ENCODE measurements around the gene OOSP1. TPM values are rescaled to one million over a fixed set of nuclear protein-coding genes. Genes with fewer than 3 reads are reported as not detected.
"Not testable (repeated sequence)": the region's sequence is repeated elsewhere in the genome, so short reads cannot be mapped to it uniquely, and the experiment has no call there.

OOSP1 gene
- total RNA-seq, 1 donor from 2014 or later: 1.6 TPM

GRCh38 chr11:59960502-59961381 is 22.5 kb downstream of the OOSP1 start:
- DNase-seq: no peak

GRCh38 chr11:59962107-59962482 is 23.9 kb downstream of the OOSP1 start:
- no peak for DNase-seq

GRCh38 chr11:59963733-59964132 is 25.5 kb downstream of the OOSP1 start, which contains the start of gene OOSP4A:
TSS of gene OOSP4A (plus strand) at chr11:59964033. CDS start at chr11:59964033, 0 bp downstream.
- DNase-seq: no peak

GRCh38 chr11:59965424-59965823 is 27.2 kb downstream of the OOSP1 start:
- DNase-seq: no peak

- no peak for DNase-seq
These were observed 28.0 kb downstream of the OOSP1 start for GRCh38 chr11:59966201-59966600.

GRCh38 chr11:59967677-59968394 is 29.6 kb downstream of the OOSP1 start:
- no peak for DNase-seq

- DNase-seq: no peak
These were observed 30.2 kb downstream of the OOSP1 start for GRCh38 chr11:59968395-59968783.

GRCh38 chr11:59973097-59973496 is 34.9 kb downstream of the OOSP1 start:
- DNase-seq: no peak

- DNase-seq: no peak
These were observed 43.0 kb downstream of the OOSP1 start for GRCh38 chr11:59981106-59981770.

GRCh38 chr11:59982037-59982436 is 43.8 kb downstream of the OOSP1 start:
- DNase-seq: not testable (repeated sequence)

GRCh38 chr11:59983212-59983611 is 45.0 kb downstream of the OOSP1 start:
- DNase-seq: no peak

GRCh38 chr11:59984368-59984767 is 46.1 kb downstream of the OOSP1 start:
- DNase-seq: no peak

- no peak for DNase-seq
These were observed 52.2 kb downstream of the OOSP1 start for GRCh38 chr11:59990421-59990820.

GRCh38 chr11:59992425-59992824 is 54.2 kb downstream of the OOSP1 start:
- DNase-seq: no peak

- DNase-seq: no peak
These were observed 59.6 kb downstream of the OOSP1 start for GRCh38 chr11:59997800-59998199.

- DNase-seq: no peak
These were observed 61.5 kb downstream of the OOSP1 start for GRCh38 chr11:59999691-60000090.

- DNase-seq: no peak
These were observed 65.5 kb downstream of the OOSP1 start for GRCh38 chr11:60003729-60004128.

- no peak for DNase-seq
These were observed 67.1 kb downstream of the OOSP1 start for GRCh38 chr11:60005360-60005759.

Other genes with a start within 250 kb of the OOSP1 start
- gene OR10V1, start 224.6 kb upstream of the OOSP1 start, total RNA-seq: not detected
- gene STX3, start 183.1 kb upstream of the OOSP1 start, total RNA-seq: 26.4 TPM
- 29.6 TPM for gene MRPL16, start 127.7 kb upstream of the OOSP1 start, total RNA-seq
- gene CBLIF, start 92.9 kb upstream of the OOSP1 start, total RNA-seq: not detected
- gene TCN1, start 71.9 kb upstream of the OOSP1 start, total RNA-seq: 1.2 TPM
- gene OOSP3, start 59.6 kb upstream of the OOSP1 start, total RNA-seq: not detected
- not detected for gene OOSP4A, start 25.6 kb downstream of the OOSP1 start, total RNA-seq
- not detected for gene OOSP4B, start 78.7 kb downstream of the OOSP1 start, total RNA-seq
- not detected for gene OOSP2, start 102.0 kb downstream of the OOSP1 start, total RNA-seq
- gene MS4A3, start 118.2 kb downstream of the OOSP1 start, total RNA-seq: 0.16 TPM
- 0.16 TPM for gene MS4A2, start 150.2 kb downstream of the OOSP1 start, total RNA-seq
- 3.7 TPM for gene MS4A6A, start 244.7 kb downstream of the OOSP1 start, total RNA-seq